Esophagus squamous epithelium (tissue), 4 donors: ENCODE results near the gene MXRA8.

Experiments used
- POLR2A ChIP-seq, 4 donors: fragments of 450-650 bp; IDR thresholded peaks; one replicate each; pipeline ENCODE4 v1.6.1; 2017; ENCODE audit warnings: antibody characterized with exemption in 4 of 4, mild to moderate bottlenecking in 4 of 4, moderate library complexity in 3 of 4
- TF ChIP-seq, protein P1 (sequence below), 6 experiments: fragments of 450-650 bp in 4 of 6; fragments of 200-600 bp in 2 of 6; sonication (generic) in 2 of 6; IDR thresholded peaks; one replicate each; pipeline ENCODE4 v1.5.1; 2016 to 2019; ENCODE audit warnings: antibody characterized with exemption in 6 of 6, mild to moderate bottlenecking in 4 of 6, moderate library complexity in 4 of 6

DNA sequence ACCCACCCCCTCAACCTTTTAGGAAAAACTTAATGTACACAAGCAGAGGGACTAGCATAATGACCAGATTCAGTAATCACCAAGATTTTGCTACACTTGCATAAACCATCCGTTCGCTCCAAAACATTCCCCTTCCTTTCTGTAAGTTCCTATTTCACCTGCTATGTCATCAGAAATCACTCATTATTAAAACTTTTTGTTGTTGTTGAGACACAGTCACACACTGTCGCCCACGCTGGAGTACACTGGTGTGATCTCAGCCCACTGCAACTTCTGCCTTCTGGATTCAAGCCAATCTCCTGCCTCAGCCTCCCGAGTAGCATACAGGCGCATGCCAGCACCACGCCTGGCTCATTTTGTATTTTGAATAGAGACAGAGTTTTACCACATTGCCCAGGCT is 45.3 kb upstream of the MXRA8 start:
- no peak for TF ChIP-seq POLR2A (IDR thresholded peaks at IDR 0.05)
- TF ChIP-seq, protein P1, sequence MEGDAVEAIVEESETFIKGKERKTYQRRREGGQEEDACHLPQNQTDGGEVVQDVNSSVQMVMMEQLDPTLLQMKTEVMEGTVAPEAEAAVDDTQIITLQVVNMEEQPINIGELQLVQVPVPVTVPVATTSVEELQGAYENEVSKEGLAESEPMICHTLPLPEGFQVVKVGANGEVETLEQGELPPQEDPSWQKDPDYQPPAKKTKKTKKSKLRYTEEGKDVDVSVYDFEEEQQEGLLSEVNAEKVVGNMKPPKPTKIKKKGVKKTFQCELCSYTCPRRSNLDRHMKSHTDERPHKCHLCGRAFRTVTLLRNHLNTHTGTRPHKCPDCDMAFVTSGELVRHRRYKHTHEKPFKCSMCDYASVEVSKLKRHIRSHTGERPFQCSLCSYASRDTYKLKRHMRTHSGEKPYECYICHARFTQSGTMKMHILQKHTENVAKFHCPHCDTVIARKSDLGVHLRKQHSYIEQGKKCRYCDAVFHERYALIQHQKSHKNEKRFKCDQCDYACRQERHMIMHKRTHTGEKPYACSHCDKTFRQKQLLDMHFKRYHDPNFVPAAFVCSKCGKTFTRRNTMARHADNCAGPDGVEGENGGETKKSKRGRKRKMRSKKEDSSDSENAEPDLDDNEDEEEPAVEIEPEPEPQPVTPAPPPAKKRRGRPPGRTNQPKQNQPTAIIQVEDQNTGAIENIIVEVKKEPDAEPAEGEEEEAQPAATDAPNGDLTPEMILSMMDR (IDR thresholded peaks at IDR 0.05) = no peak
